Measurements from ENCODE around the gene DALRD3.

DNA sequence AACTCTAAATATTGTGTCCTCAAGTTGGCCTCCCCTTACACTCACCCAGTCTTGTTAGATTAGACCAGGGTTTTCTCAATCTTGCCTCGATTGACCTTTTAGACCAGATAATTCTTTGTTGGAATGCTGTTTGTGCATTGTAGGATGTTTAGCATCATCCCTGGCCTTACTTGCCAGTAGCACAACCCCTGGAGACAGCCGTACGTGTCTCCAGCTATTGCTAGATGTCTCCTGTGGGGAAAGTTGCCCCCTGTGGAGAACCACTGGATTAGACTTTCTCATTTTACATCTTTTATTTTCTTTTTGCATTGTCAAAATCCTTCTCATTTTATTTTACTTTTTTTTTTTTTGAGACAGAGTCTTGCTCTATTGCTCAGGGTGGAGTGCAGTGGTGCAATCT is 9.0 kb downstream of the DALRD3 start:
- TF ChIP-seq, protein P1, sequence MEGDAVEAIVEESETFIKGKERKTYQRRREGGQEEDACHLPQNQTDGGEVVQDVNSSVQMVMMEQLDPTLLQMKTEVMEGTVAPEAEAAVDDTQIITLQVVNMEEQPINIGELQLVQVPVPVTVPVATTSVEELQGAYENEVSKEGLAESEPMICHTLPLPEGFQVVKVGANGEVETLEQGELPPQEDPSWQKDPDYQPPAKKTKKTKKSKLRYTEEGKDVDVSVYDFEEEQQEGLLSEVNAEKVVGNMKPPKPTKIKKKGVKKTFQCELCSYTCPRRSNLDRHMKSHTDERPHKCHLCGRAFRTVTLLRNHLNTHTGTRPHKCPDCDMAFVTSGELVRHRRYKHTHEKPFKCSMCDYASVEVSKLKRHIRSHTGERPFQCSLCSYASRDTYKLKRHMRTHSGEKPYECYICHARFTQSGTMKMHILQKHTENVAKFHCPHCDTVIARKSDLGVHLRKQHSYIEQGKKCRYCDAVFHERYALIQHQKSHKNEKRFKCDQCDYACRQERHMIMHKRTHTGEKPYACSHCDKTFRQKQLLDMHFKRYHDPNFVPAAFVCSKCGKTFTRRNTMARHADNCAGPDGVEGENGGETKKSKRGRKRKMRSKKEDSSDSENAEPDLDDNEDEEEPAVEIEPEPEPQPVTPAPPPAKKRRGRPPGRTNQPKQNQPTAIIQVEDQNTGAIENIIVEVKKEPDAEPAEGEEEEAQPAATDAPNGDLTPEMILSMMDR (IDR thresholded peaks at IDR 0.05): no peak
- no peak for TF ChIP-seq EZH2 (IDR thresholded peaks at IDR 0.05; ENCODE audit: borderline replicate concordance, insufficient read depth, low read depth, low read length, poor library complexity, severe bottlenecking)
